SJSA1 (cell line): ENCODE results near the gene DNAJC18. TPM values are rescaled to one million over a fixed set of nuclear protein-coding genes. Genes with fewer than 3 reads are reported as not detected.

Experiments
- total RNA-seq: library from RNA; depleted of rRNA; stranded (reverse); fragments of >200 nt; shearing (Covaris generic); gene quantifications from 2 replicates; pipeline ENCODE4 v1.2.3, GENCODE V29; 2014; rRNA removed

The DNAJC18 gene
- total RNA-seq, 1 experiment from 2014 or later, result 12.1 TPM

Other genes starting within 250 kb of the DNAJC18 start
- gene SIL1, start 241.2 kb downstream of the DNAJC18 start, total RNA-seq, result 42.5 and 58.2 TPM in 2 replicates
- gene MATR3, start 145.8 kb downstream of the DNAJC18 start, total RNA-seq, result 452 and 470 TPM in 2 replicates
- 107 and 119 TPM in 2 replicates for gene PAIP2, start 97.7 kb downstream of the DNAJC18 start, total RNA-seq
- gene SLC23A1, start 56.2 kb downstream of the DNAJC18 start, total RNA-seq, result not detected in 2 replicates
- gene MZB1, start 49.6 kb downstream of the DNAJC18 start, total RNA-seq, result not detected in 2 replicates
- gene PROB1, start 44.4 kb downstream of the DNAJC18 start, total RNA-seq, result 0.25 and 0.58 TPM in 2 replicates
- gene SPATA24, start 35.4 kb downstream of the DNAJC18 start, total RNA-seq, result 4.0 and 8.5 TPM in 2 replicates
- 0.53 and 1.2 TPM in 2 replicates for gene ECSCR, start 23.2 kb upstream of the DNAJC18 start, total RNA-seq
- not detected in 2 replicates for gene SMIM33, start 31.5 kb upstream of the DNAJC18 start, total RNA-seq
- 46.6 and 49.2 TPM in 2 replicates for gene STING1, start 43.2 kb upstream of the DNAJC18 start, total RNA-seq
- gene UBE2D2, start 121.8 kb upstream of the DNAJC18 start, total RNA-seq, result 136 and 159 TPM in 2 replicates
- 101 and 114 TPM in 2 replicates for gene CXXC5, start 208.8 kb upstream of the DNAJC18 start, total RNA-seq